ENCODE data around the gene NRG3. TPM values are rescaled to one million over a fixed set of nuclear protein-coding genes. Genes with fewer than 3 reads are reported as not detected.

Gene NRG3
- total and polyA plus RNA-seq, 2 of the 8 experiments (the other 6 are each of a cell fraction or from before 2014, with no cell fraction given): 4.2 to 5.0 TPM

GRCh38 chr10:82136103-82136502, 261.1 kb downstream of the NRG3 start:
- H4K91ac ChIP-seq (replicated peaks; ENCODE audit: insufficient read length, low read length): no peak overlapping the region
- no peaks in the 10 kb centered on the region for H3K23me2 ChIP-seq (ENCODE audit: low read depth, low read length)
- no peak overlapping the region for H2BK15ac ChIP-seq (ENCODE audit: low read length)
- H3K27ac ChIP-seq (ENCODE audit: low read depth, low read length): no peak overlapping the region; the same call in 1 of the 2 replicates
- H2BK12ac ChIP-seq (ENCODE audit: low read depth, low read length): 0 out of 2 replicates have a peak overlapping the region, but pooled peaks have one; percentile 27
- H3K27me3 ChIP-seq (replicated peaks in 1 of 4; ENCODE audit: control insufficient read depth in 3 of 4, extremely low read depth in 1 of 4, insufficient read depth in 3 of 4, low read length in 3 of 4): no peaks in the 10 kb centered on the region
- no peaks in the 10 kb centered on the region for H3K79me1 ChIP-seq (ENCODE audit: low read depth, low read length)
- H2AFZ ChIP-seq (ENCODE audit: low read length): no peak overlapping the region
- FAIRE-seq (no peak), DNase-seq (ENCODE audit: low read depth in 1 of 2, low spot score in 2 of 2) (no peak)
- H3K4me2 ChIP-seq (ENCODE audit: insufficient read depth in 1 of 2, low read depth in 2 of 2, low read length in 2 of 2): no peak overlapping the region
- H2BK20ac ChIP-seq (ENCODE audit: low read length): no peak overlapping the region
- no peak overlapping the region for H2BK5ac ChIP-seq (ENCODE audit: low read depth, low read length)
- H3K14ac ChIP-seq (ENCODE audit: insufficient read length): no peak overlapping the region
- H3K4ac ChIP-seq (replicated peaks; ENCODE audit: insufficient read length, low read depth, low read length): no peak overlapping the region
- ChIA-PET POLR2A (ENCODE audit: partially characterized antibody) (no interaction called here), CTCF (ENCODE audit: partially characterized antibody) (interaction anchor here (1.3 kb wide), 1 partner anchor 9 kb away, joined by 6 read pairs; no protein-coding TSS in a partner anchor)
- H3K79me2 ChIP-seq (ENCODE audit: control insufficient read depth in 1 of 2, insufficient read depth in 2 of 2, low read length in 2 of 2): no peaks in the 10 kb centered on the region
- H3K4me3 ChIP-seq (ENCODE audit: extremely low read depth in 1 of 4, insufficient read depth in 2 of 4, low read depth in 3 of 4, low read length in 4 of 4): no peak overlapping the region
- H3K4me1 ChIP-seq (replicated peaks in 1 of 4; ENCODE audit: control insufficient read depth in 3 of 4, insufficient read depth in 4 of 4, low read length in 3 of 4): no peaks in the 10 kb centered on the region
- TF ChIP-seq ZNF274 (IDR thresholded peaks at IDR 0.05; ENCODE audit: borderline replicate concordance, extremely low read depth, low read length) (no peak), KDM1A (IDR thresholded peaks at IDR 0.05; ENCODE audit: borderline replicate concordance, low read length) (no peak), SRF (IDR thresholded peaks at IDR 0.05; ENCODE audit: low read depth, low read length) (no peak), EP300 (IDR thresholded peaks at IDR 0.05; ENCODE audit: borderline replicate concordance in 1 of 2, low read depth in 2 of 2, low read length in 2 of 2) (peak in 1 of 2 experiments; percentile 66; a peak in 1 of 3 replicates), FOSL1 (IDR thresholded peaks at IDR 0.05; ENCODE audit: insufficient read depth, low read depth, low read length) (no peak), RFX5 (IDR thresholded peaks at IDR 0.05; ENCODE audit: borderline replicate concordance, low read depth, low read length) (no peak), ATF3 (IDR thresholded peaks at IDR 0.05; ENCODE audit: insufficient read depth, low read depth, low read length) (no peak), USF2 (IDR thresholded peaks at IDR 0.05; ENCODE audit: low read length) (no peak), GTF2F1 (IDR thresholded peaks at IDR 0.05; ENCODE audit: borderline replicate concordance, low read depth, low read length) (no peak)
- H2AK5ac ChIP-seq (ENCODE audit: low read depth, low read length): no peak overlapping the region
- H3K36me3 ChIP-seq (ENCODE audit: control insufficient read depth in 2 of 4, insufficient read depth in 4 of 4, low read length in 3 of 4): no peaks in the 10 kb centered on the region
- no peaks in the 10 kb centered on the region for H4K20me1 ChIP-seq (replicated peaks in 1 of 2; ENCODE audit: control insufficient read depth in 1 of 2, insufficient read depth in 2 of 2, low read length in 2 of 2)
- H4K5ac ChIP-seq (ENCODE audit: insufficient read length, low read depth, low read length): no peak overlapping the region
- no peak overlapping the region for H3K18ac ChIP-seq (ENCODE audit: extremely low read depth, low read length)
- H3K56ac ChIP-seq (replicated peaks; ENCODE audit: insufficient read length, low read depth, low read length): no peak overlapping the region
- no peak overlapping the region for H2BK120ac ChIP-seq (replicated peaks; ENCODE audit: low read depth, low read length)
- H3K9me3 ChIP-seq (ENCODE audit: insufficient read depth in 2 of 2, low read depth in 1 of 2, low read length in 1 of 2): no peaks in the 10 kb centered on the region
- no peak overlapping the region for H3K23ac ChIP-seq (ENCODE audit: insufficient read length)
- no peak overlapping the region for H4K8ac ChIP-seq (ENCODE audit: extremely low read depth, insufficient read depth, low read length)
- H3K9ac ChIP-seq (replicated peaks in 1 of 4; ENCODE audit: extremely low read depth in 1 of 4, low read depth in 3 of 4, low read length in 3 of 4): no peak overlapping the region
- WGBS, 2 experiments (ENCODE audit: extremely low coverage in 1 of 2, insufficient coverage in 1 of 2, insufficient read length in 1 of 2, insufficient replicate concordance in 2 of 2, low coverage in 1 of 2, low lambda C conversion rate in 2 of 2, missing lambda C conversion rate in 1 of 2): 92% methylated on average over 1 of the region's 1 CpG; no CpG with 5 or more reads in 1 of the 2 experiments
